Endodermal cell (in vitro differentiated cells): ENCODE measurements around the gene CIBAR2. TPM values are rescaled to one million over a fixed set of nuclear protein-coding genes. Genes with fewer than 3 reads are reported as not detected.

Source experiments
- DNase-seq: peaks from one replicate; pipeline ENCODE4 v3.0.0-alpha.2; 2017
- H3K27ac ChIP-seq: 2 replicates; pipeline ENCODE4 v1.5.1; 2013; ENCODE audit warnings: mild to moderate bottlenecking, low read depth, low read length, moderate library complexity
- H3K27me3 ChIP-seq: 2 replicates; pipeline ENCODE4 v1.6.1; 2013; ENCODE audit warnings: mild to moderate bottlenecking, low read length, moderate library complexity; ENCODE audit not compliant: insufficient read depth, control insufficient read depth, poor library complexity, severe bottlenecking
- H3K36me3 ChIP-seq: 2 replicates; pipeline ENCODE4 v1.7.0; 2013; ENCODE audit warnings: mild to moderate bottlenecking, low read length, moderate library complexity; ENCODE audit not compliant: control insufficient read depth, insufficient read depth
- H3K4me1 ChIP-seq: one replicate; pipeline ENCODE4 v1.7.0; 2013; ENCODE audit warnings: low read length; ENCODE audit not compliant: control insufficient read depth, insufficient read depth
- H3K4me3 ChIP-seq: 2 replicates; pipeline ENCODE4 v1.5.1; 2013; ENCODE audit warnings: mild to moderate bottlenecking, low read length, moderate library complexity
- H3K9ac ChIP-seq: 2 replicates; pipeline ENCODE4 v1.6.1; 2013; ENCODE audit warnings: mild to moderate bottlenecking, low read length, moderate library complexity; ENCODE audit not compliant: poor library complexity, severe bottlenecking; ENCODE audit errors: extremely low read depth
- H3K9me3 ChIP-seq: 2 replicates; pipeline ENCODE4 v1.6.1; 2013; ENCODE audit warnings: mild to moderate bottlenecking, low read length, moderate library complexity; ENCODE audit not compliant: control insufficient read depth
- H3K27ac Mint-ChIP-seq: 2 replicates; pipeline ENCODE4 v1.8.0; 2020; ENCODE audit warnings: mixed read lengths
- H3K27me3 Mint-ChIP-seq: 2 replicates; pipeline ENCODE4 v1.8.0; 2021; ENCODE audit warnings: mild to moderate bottlenecking, mixed read lengths; ENCODE audit not compliant: insufficient read depth
- H3K36me3 Mint-ChIP-seq: 2 replicates; pipeline ENCODE4 v1.8.0; 2020; ENCODE audit warnings: low read depth, mixed read lengths
- H3K4me1 Mint-ChIP-seq: 2 replicates; pipeline ENCODE4 v1.8.0; 2020; ENCODE audit warnings: mixed read lengths
- H3K4me3 Mint-ChIP-seq: 2 replicates; pipeline ENCODE4 v1.8.0; 2020; ENCODE audit warnings: mild to moderate bottlenecking, moderate library complexity, mixed read lengths
- H3K9me3 Mint-ChIP-seq: 2 replicates; pipeline ENCODE4 v1.8.0; 2020; ENCODE audit warnings: mild to moderate bottlenecking, mixed read lengths
- CTCF ChIP-seq: fragments of 200-600 bp; sonication (generic); conservative IDR thresholded peaks from 2 replicates; pipeline ENCODE4 v1.5.0; 2021; ENCODE audit warnings: antibody characterized with exemption, mild to moderate bottlenecking
- WGBS, 2 experiments: methylation state at CpG; one replicate each; pipeline versions ENCODE4 v1.1.5 to v1.1.7; 2013; ENCODE audit warnings: missing lambda C conversion rate in 2 of 2, mixed read lengths in 1 of 2; ENCODE audit not compliant: insufficient coverage in 1 of 2, insufficient read length in 1 of 2; 5-methylcytosine and 5-hydroxymethylcytosine counted together
- total RNA-seq, 2 donors: library from RNA; stranded (reverse); fragmentation: NEBNext Ultra II Directional in 1 of 2; extraction: Animal tissue kit (Norgen Biotek cat#: 25700) in 1 of 2; gene quantifications; 2 replicates in 1 of 2; 3 replicates in 1 of 2; pipeline ENCODE4 v1.2.1, GENCODE V29; 2021

Gene CIBAR2
- total RNA-seq, 2 donors from 2014 or later: not detected

- no peaks in the 10 kb centered on the region for H3K4me1 Mint-ChIP-seq
- no peak for TF ChIP-seq CTCF
- peaks cover 27% of the 10 kb centered on the region for H3K36me3 Mint-ChIP-seq
- H3K9ac ChIP-seq: no peak overlapping the region
- 65 to 75% methylated on average over 13 to 16 of the region's 16 CpGs for WGBS, 2 experiments
- H3K4me1 ChIP-seq: no peaks in the 10 kb centered on the region
- no peaks in the 10 kb centered on the region for H3K9me3 Mint-ChIP-seq
- no peak overlapping the region for H3K27ac Mint-ChIP-seq
- no peaks in the 10 kb centered on the region for H3K36me3 ChIP-seq
- H3K27ac ChIP-seq: no peak overlapping the region
- H3K27me3 Mint-ChIP-seq: no peaks in the 10 kb centered on the region
- H3K27me3 ChIP-seq: no peaks in the 10 kb centered on the region
- no peak overlapping the region for H3K4me3 Mint-ChIP-seq
- no peaks in the 10 kb centered on the region for H3K9me3 ChIP-seq
- H3K4me3 ChIP-seq: no peak overlapping the region
- peak; percentile 92 for DNase-seq
Observed at GRCh38 chr16:85075236-85075924, 36.9 kb downstream of the CIBAR2 start.

GRCh38 chr16:85074225-85074914 is 37.9 kb downstream of the CIBAR2 start:
- H3K4me1 ChIP-seq: no peaks in the 10 kb centered on the region
- Mint-ChIP-seq H3K27me3 (no peaks in the 10 kb centered on the region), H3K9me3 (no peaks in the 10 kb centered on the region), H3K36me3 (peaks cover 23% of the 10 kb centered on the region), H3K4me3 (no peak overlapping the region), H3K27ac (no peak overlapping the region), H3K4me1 (no peaks in the 10 kb centered on the region)
- 91 to 95% methylated on average over 5 to 6 of the region's 6 CpGs for WGBS, 2 experiments
- no peaks in the 10 kb centered on the region for H3K9me3 ChIP-seq
- no peaks in the 10 kb centered on the region for H3K27me3 ChIP-seq
- no peak overlapping the region for H3K27ac ChIP-seq
- no peak overlapping the region for H3K4me3 ChIP-seq
- no peak for TF ChIP-seq CTCF
- no peak for DNase-seq
- H3K36me3 ChIP-seq: no peaks in the 10 kb centered on the region
- H3K9ac ChIP-seq: no peak overlapping the region

GRCh38 chr16:85072947-85073346 is 39.3 kb downstream of the CIBAR2 start:
- Mint-ChIP-seq H3K27me3 (no peaks in the 10 kb centered on the region), H3K27ac (no peak overlapping the region), H3K9me3 (no peaks in the 10 kb centered on the region), H3K4me3 (no peak overlapping the region), H3K36me3 (peaks cover 17% of the 10 kb centered on the region), H3K4me1 (no peaks in the 10 kb centered on the region)
- 93 to 95% methylated on average over 11 of the region's 13 CpGs for WGBS, 2 experiments
- Histone ChIP-seq H3K4me1 (no peaks in the 10 kb centered on the region), H3K9ac (no peak overlapping the region), H3K9me3 (no peaks in the 10 kb centered on the region), H3K27me3 (no peaks in the 10 kb centered on the region), H3K27ac (no peak overlapping the region), H3K36me3 (no peaks in the 10 kb centered on the region), H3K4me3 (no peak overlapping the region)
- no peak for DNase-seq
- TF ChIP-seq CTCF: no peak
